ENCODE results near the gene SMIM10L1.

SMIM10L1 gene

GRCh38 chr12:11152725-11153124 is 18.3 kb upstream of the SMIM10L1 start:
- no peaks in the 10 kb centered on the region for H3K4me1 ChIP-seq (ENCODE audit: control insufficient read depth, low read depth, low read length)
- no peak overlapping the region for H2BK120ac ChIP-seq (ENCODE audit: low read depth, low read length)
- peaks cover 10% of the 10 kb centered on the region for H3K79me1 ChIP-seq (ENCODE audit: low read length)
- H3K18ac ChIP-seq (ENCODE audit: low read length), result no peak overlapping the region
- no peak overlapping the region for H4K5ac ChIP-seq (ENCODE audit: low read length)
- H3K4me3 ChIP-seq (ENCODE audit: low read length), result no peak overlapping the region
- H3K4me2 ChIP-seq (ENCODE audit: low read length), result no peak overlapping the region
- DNase-seq, result no peak
- H3K36me3 ChIP-seq (ENCODE audit: control insufficient read depth, insufficient read depth, low read length), result no peaks in the 10 kb centered on the region
- H3K9ac ChIP-seq (ENCODE audit: low read length), result no peak overlapping the region
- no peak overlapping the region for H2AK5ac ChIP-seq (ENCODE audit: low read length)
- no peaks in the 10 kb centered on the region for H3K27me3 ChIP-seq (ENCODE audit: insufficient read depth, low read length, poor library complexity)
- no peak overlapping the region for H4K8ac ChIP-seq (ENCODE audit: low read depth, low read length)
- no peak overlapping the region for H3K56ac ChIP-seq (ENCODE audit: low read length)
- no CpG with 5 or more reads among the region's 2 CpGs for WGBS (ENCODE audit: extremely low coverage, insufficient coverage, low lambda C conversion rate)
- H3K4ac ChIP-seq (ENCODE audit: low read depth, low read length), result no peak overlapping the region
- peaks cover 16% of the 10 kb centered on the region for H3K79me2 ChIP-seq (ENCODE audit: control insufficient read depth, insufficient read depth, low read length)
- H3K27ac ChIP-seq (ENCODE audit: low read depth, low read length), result no peak overlapping the region
- no peak overlapping the region for H2BK15ac ChIP-seq (replicated peaks; ENCODE audit: low read depth)
- no peak overlapping the region for H3K23ac ChIP-seq (ENCODE audit: low read length)
- no peak overlapping the region for H2BK5ac ChIP-seq (ENCODE audit: low read length)

GRCh38 chr12:11154400-11154925 is 16.5 kb upstream of the SMIM10L1 start:
- DNase-seq, result peak; percentile 66
- no peak overlapping the region for H3K9ac ChIP-seq (ENCODE audit: low read length)

GRCh38 chr12:11158885-11159444 is 12.0 kb upstream of the SMIM10L1 start:
- no peak overlapping the region for H3K56ac ChIP-seq (ENCODE audit: low read length)
- DNase-seq, result no peak
- no peak overlapping the region for H4K8ac ChIP-seq (ENCODE audit: low read depth, low read length)
- no peak overlapping the region for H4K5ac ChIP-seq (ENCODE audit: low read length)
- H3K27me3 ChIP-seq (ENCODE audit: insufficient read depth, low read length, poor library complexity), result no peaks in the 10 kb centered on the region
- no peak overlapping the region for H2AK5ac ChIP-seq (ENCODE audit: low read length)
- H3K4me2 ChIP-seq (ENCODE audit: low read length), result no peak overlapping the region
- H3K4me3 ChIP-seq (ENCODE audit: low read length), result no peak overlapping the region
- H3K79me2 ChIP-seq (ENCODE audit: control insufficient read depth, insufficient read depth, low read length), result peaks cover 32% of the 10 kb centered on the region
- no peak overlapping the region for H3K4ac ChIP-seq (ENCODE audit: low read depth, low read length)
- H2BK15ac ChIP-seq (replicated peaks; ENCODE audit: low read depth), result no peak overlapping the region
- peaks cover 9% of the 10 kb centered on the region for H3K79me1 ChIP-seq (ENCODE audit: low read length)
- no peak overlapping the region for H3K23ac ChIP-seq (ENCODE audit: low read length)
- no peak overlapping the region for H3K27ac ChIP-seq (ENCODE audit: low read depth, low read length)
- H3K36me3 ChIP-seq (ENCODE audit: control insufficient read depth, insufficient read depth, low read length), result no peaks in the 10 kb centered on the region
- no peak overlapping the region for H2BK120ac ChIP-seq (ENCODE audit: low read depth, low read length)
- H2BK5ac ChIP-seq (ENCODE audit: low read length), result no peak overlapping the region
- H3K18ac ChIP-seq (ENCODE audit: low read length), result no peak overlapping the region
- H3K4me1 ChIP-seq (ENCODE audit: control insufficient read depth, low read depth, low read length), result no peaks in the 10 kb centered on the region
- WGBS (ENCODE audit: extremely low coverage, insufficient coverage, low lambda C conversion rate), result no CpG with 5 or more reads among the region's 5 CpGs
- H3K9ac ChIP-seq (ENCODE audit: low read length), result no peak overlapping the region

More at GRCh38 chr12:11154400-11154925, 16.5 kb upstream of the SMIM10L1 start:
- Histone ChIP-seq H2BK5ac (ENCODE audit: low read length) (no peak overlapping the region), H3K56ac (ENCODE audit: low read length) (no peak overlapping the region), H3K79me1 (ENCODE audit: low read length) (peaks cover 12% of the 10 kb centered on the region), H4K5ac (ENCODE audit: low read length) (no peak overlapping the region), H3K4me3 (ENCODE audit: low read length) (no peak overlapping the region), H3K79me2 (ENCODE audit: control insufficient read depth, insufficient read depth, low read length) (peaks cover 22% of the 10 kb centered on the region), H3K36me3 (ENCODE audit: control insufficient read depth, insufficient read depth, low read length) (no peaks in the 10 kb centered on the region), H3K4ac (ENCODE audit: low read depth, low read length) (no peak overlapping the region), H3K4me2 (ENCODE audit: low read length) (no peak overlapping the region), H3K27me3 (ENCODE audit: insufficient read depth, low read length, poor library complexity) (no peaks in the 10 kb centered on the region), H3K27ac (ENCODE audit: low read depth, low read length) (no peak overlapping the region), H3K23ac (ENCODE audit: low read length) (no peak overlapping the region), H2BK15ac (replicated peaks; ENCODE audit: low read depth) (no peak overlapping the region), H2AK5ac (ENCODE audit: low read length) (no peak overlapping the region), H2BK120ac (ENCODE audit: low read depth, low read length) (no peak overlapping the region), H4K8ac (ENCODE audit: low read depth, low read length) (no peak overlapping the region), H3K18ac (ENCODE audit: low read length) (no peak overlapping the region), H3K4me1 (ENCODE audit: control insufficient read depth, low read depth, low read length) (no peaks in the 10 kb centered on the region)
- WGBS (ENCODE audit: extremely low coverage, insufficient coverage, low lambda C conversion rate), result no CpG with 5 or more reads among the region's 1 CpG

GRCh38 chr12:11162502-11162901 is 8.5 kb upstream of the SMIM10L1 start:
- no peak overlapping the region for H4K8ac ChIP-seq (ENCODE audit: low read depth, low read length)
- no peak overlapping the region for H2BK15ac ChIP-seq (replicated peaks; ENCODE audit: low read depth)
- no peak overlapping the region for H3K4me2 ChIP-seq (ENCODE audit: low read length)
- H2BK5ac ChIP-seq (ENCODE audit: low read length), result no peak overlapping the region
- H3K4me3 ChIP-seq (ENCODE audit: low read length), result no peak overlapping the region
- H3K23ac ChIP-seq (ENCODE audit: low read length), result no peak overlapping the region
- no peak overlapping the region for H3K9ac ChIP-seq (ENCODE audit: low read length)
- WGBS (ENCODE audit: extremely low coverage, insufficient coverage, low lambda C conversion rate), result no CpG with 5 or more reads among the region's 1 CpG
- no peak overlapping the region for H3K27ac ChIP-seq (ENCODE audit: low read depth, low read length)
- H3K56ac ChIP-seq (ENCODE audit: low read length), result no peak overlapping the region
- no peaks in the 10 kb centered on the region for H3K4me1 ChIP-seq (ENCODE audit: control insufficient read depth, low read depth, low read length)
- H3K18ac ChIP-seq (ENCODE audit: low read length), result no peak overlapping the region
- no peak overlapping the region for H4K5ac ChIP-seq (ENCODE audit: low read length)
- peaks cover 16% of the 10 kb centered on the region for H3K79me1 ChIP-seq (ENCODE audit: low read length)
- no peaks in the 10 kb centered on the region for H3K36me3 ChIP-seq (ENCODE audit: control insufficient read depth, insufficient read depth, low read length)
- DNase-seq, result peak; percentile 40
- no peak overlapping the region for H2BK120ac ChIP-seq (ENCODE audit: low read depth, low read length)
- no peak overlapping the region for H3K4ac ChIP-seq (ENCODE audit: low read depth, low read length)
- H3K27me3 ChIP-seq (ENCODE audit: insufficient read depth, low read length, poor library complexity), result no peaks in the 10 kb centered on the region
- H2AK5ac ChIP-seq (ENCODE audit: low read length), result no peak overlapping the region
- H3K79me2 ChIP-seq (ENCODE audit: control insufficient read depth, insufficient read depth, low read length), result peaks cover 50% of the 10 kb centered on the region

- Histone ChIP-seq H2BK5ac (ENCODE audit: low read length) (no peak overlapping the region), H3K4ac (ENCODE audit: low read depth, low read length) (no peak overlapping the region), H3K79me1 (ENCODE audit: low read length) (peaks cover 16% of the 10 kb centered on the region), H3K4me3 (ENCODE audit: low read length) (no peak overlapping the region), H3K27ac (ENCODE audit: low read depth, low read length) (no peak overlapping the region), H4K8ac (ENCODE audit: low read depth, low read length) (no peak overlapping the region), H3K27me3 (ENCODE audit: insufficient read depth, low read length, poor library complexity) (no peaks in the 10 kb centered on the region), H2AK5ac (ENCODE audit: low read length) (no peak overlapping the region), H3K36me3 (ENCODE audit: control insufficient read depth, insufficient read depth, low read length) (no peaks in the 10 kb centered on the region), H3K23ac (ENCODE audit: low read length) (no peak overlapping the region), H3K4me2 (ENCODE audit: low read length) (no peak overlapping the region), H3K18ac (ENCODE audit: low read length) (no peak overlapping the region), H2BK15ac (replicated peaks; ENCODE audit: low read depth) (no peak overlapping the region), H3K56ac (ENCODE audit: low read length) (no peak overlapping the region), H2BK120ac (ENCODE audit: low read depth, low read length) (no peak overlapping the region), H3K9ac (ENCODE audit: low read length) (no peak overlapping the region), H3K79me2 (ENCODE audit: control insufficient read depth, insufficient read depth, low read length) (peaks cover 56% of the 10 kb centered on the region), H3K4me1 (ENCODE audit: control insufficient read depth, low read depth, low read length) (peaks cover 4% of the 10 kb centered on the region), H4K5ac (ENCODE audit: low read length) (no peak overlapping the region)
- DNase-seq, result no peak
Measured at GRCh38 chr12:11164384-11164783, 6.6 kb upstream of the SMIM10L1 start.

GRCh38 chr12:11166300-11166699 is 4.7 kb upstream of the SMIM10L1 start:
- Histone ChIP-seq H3K27ac (ENCODE audit: low read depth, low read length) (no peak overlapping the region), H2BK5ac (ENCODE audit: low read length) (no peak overlapping the region), H3K27me3 (ENCODE audit: insufficient read depth, low read length, poor library complexity) (no peaks in the 10 kb centered on the region), H3K4ac (ENCODE audit: low read depth, low read length) (no peak overlapping the region), H3K79me2 (ENCODE audit: control insufficient read depth, insufficient read depth, low read length) (peaks cover 55% of the 10 kb centered on the region), H3K18ac (ENCODE audit: low read length) (no peak overlapping the region), H2BK120ac (ENCODE audit: low read depth, low read length) (no peak overlapping the region), H3K79me1 (ENCODE audit: low read length) (peaks cover 16% of the 10 kb centered on the region), H3K4me1 (ENCODE audit: control insufficient read depth, low read depth, low read length) (peaks cover 5% of the 10 kb centered on the region), H3K4me2 (ENCODE audit: low read length) (no peak overlapping the region), H3K36me3 (ENCODE audit: control insufficient read depth, insufficient read depth, low read length) (no peaks in the 10 kb centered on the region), H3K56ac (ENCODE audit: low read length) (no peak overlapping the region), H4K8ac (ENCODE audit: low read depth, low read length) (no peak overlapping the region), H2BK15ac (replicated peaks; ENCODE audit: low read depth) (no peak overlapping the region), H4K5ac (ENCODE audit: low read length) (no peak overlapping the region), H3K9ac (ENCODE audit: low read length) (no peak overlapping the region), H3K4me3 (ENCODE audit: low read length) (no peak overlapping the region), H3K23ac (ENCODE audit: low read length) (no peak overlapping the region), H2AK5ac (ENCODE audit: low read length) (no peak overlapping the region)
- no peak for DNase-seq
